Measurements from ENCODE around the gene LAMTOR1. TPM values are rescaled to one million over a fixed set of nuclear protein-coding genes. Genes with fewer than 3 reads are reported as not detected.
A peak's percentile ranks its signal among the peaks of the same experiment; 100 is the strongest.

The LAMTOR1 gene
- total RNA-seq, 1 donor from 2014 or later: 65.8 TPM

- Histone ChIP-seq H3K27ac (ENCODE audit: low read depth, low read length) (no peak overlapping the region), H3K4me2 (ENCODE audit: low read length) (no peak overlapping the region), H3K9me3 (ENCODE audit: insufficient read depth, low read depth, low read length) (no peaks in the 10 kb centered on the region), H3K9ac (ENCODE audit: low read length) (no peak overlapping the region), H2AFZ (ENCODE audit: low read depth, low read length) (no peak overlapping the region), H3K4me1 (ENCODE audit: insufficient read depth, low read length) (peaks cover 16% of the 10 kb centered on the region), H3K27me3 (ENCODE audit: insufficient read depth, low read length) (no peaks in the 10 kb centered on the region), H3K36me3 (ENCODE audit: insufficient read depth, low read length) (peaks cover 7% of the 10 kb centered on the region), H3K79me2 (ENCODE audit: insufficient read depth, low read length) (peaks cover 18% of the 10 kb centered on the region), H4K20me1 (ENCODE audit: insufficient read depth, low read length) (no peaks in the 10 kb centered on the region), H3K4me3 (ENCODE audit: insufficient read depth, low read depth, low read length) (no peak overlapping the region)
- H3K4me3 Mint-ChIP-seq (ENCODE audit: unreplicated experiment): no peak overlapping the region
- H3K27ac Mint-ChIP-seq (ENCODE audit: unreplicated experiment): no peak overlapping the region
- FAIRE-seq (no peak), DNase-seq (ENCODE audit: low read depth) (no peak)
- TF ChIP-seq EZH2 (IDR thresholded peaks at IDR 0.05; ENCODE audit: insufficient read depth, low read length): no peak
- TF ChIP-seq CTCF (IDR thresholded peaks at IDR 0.05; ENCODE audit: insufficient read depth, low read depth, low read length): no peak
- H3K4me1 Mint-ChIP-seq (ENCODE audit: low read depth, unreplicated experiment): peaks cover 10% of the 10 kb centered on the region
- H3K27me3 Mint-ChIP-seq (ENCODE audit: low read depth, unreplicated experiment): no peaks in the 10 kb centered on the region
- no peaks in the 10 kb centered on the region for H3K9me3 Mint-ChIP-seq (ENCODE audit: unreplicated experiment)
- no peaks in the 10 kb centered on the region for H3K36me3 Mint-ChIP-seq (ENCODE audit: low read depth, unreplicated experiment)
Measured at GRCh38 chr11:72083414-72083813, 19.7 kb downstream of the LAMTOR1 start.

GRCh38 chr11:72081821-72082453, 21.2 kb downstream of the LAMTOR1 start:
- Histone ChIP-seq H3K79me2 (ENCODE audit: insufficient read depth, low read length) (peaks cover 32% of the 10 kb centered on the region), H3K4me3 (ENCODE audit: insufficient read depth, low read depth, low read length) (no peak overlapping the region), H3K36me3 (ENCODE audit: insufficient read depth, low read length) (no peaks in the 10 kb centered on the region), H2AFZ (ENCODE audit: low read depth, low read length) (no peak overlapping the region), H3K4me1 (ENCODE audit: insufficient read depth, low read length) (peaks cover 22% of the 10 kb centered on the region), H4K20me1 (ENCODE audit: insufficient read depth, low read length) (no peaks in the 10 kb centered on the region), H3K27me3 (ENCODE audit: insufficient read depth, low read length) (no peaks in the 10 kb centered on the region), H3K27ac (ENCODE audit: low read depth, low read length) (no peak overlapping the region), H3K4me2 (ENCODE audit: low read length) (no peak overlapping the region), H3K9ac (ENCODE audit: low read length) (no peak overlapping the region), H3K9me3 (ENCODE audit: insufficient read depth, low read depth, low read length) (no peaks in the 10 kb centered on the region)
- Mint-ChIP-seq H3K27ac (ENCODE audit: unreplicated experiment) (peak overlapping the region; percentile 82), H3K27me3 (ENCODE audit: low read depth, unreplicated experiment) (no peaks in the 10 kb centered on the region), H3K9me3 (ENCODE audit: unreplicated experiment) (no peaks in the 10 kb centered on the region), H3K4me3 (ENCODE audit: unreplicated experiment) (peak overlapping the region; percentile 78), H3K36me3 (ENCODE audit: low read depth, unreplicated experiment) (no peaks in the 10 kb centered on the region), H3K4me1 (ENCODE audit: low read depth, unreplicated experiment) (peaks cover 11% of the 10 kb centered on the region)
- TF ChIP-seq CTCF (IDR thresholded peaks at IDR 0.05; ENCODE audit: insufficient read depth, low read depth, low read length) (no peak), EZH2 (IDR thresholded peaks at IDR 0.05; ENCODE audit: insufficient read depth, low read length) (no peak)
- DNase-seq (ENCODE audit: low read depth) (no peak), FAIRE-seq (no peak)

GRCh38 chr11:72081184-72081644, 21.9 kb downstream of the LAMTOR1 start:
- Mint-ChIP-seq H3K4me1 (ENCODE audit: low read depth, unreplicated experiment) (peaks cover 11% of the 10 kb centered on the region), H3K9me3 (ENCODE audit: unreplicated experiment) (no peaks in the 10 kb centered on the region)
- no peaks in the 10 kb centered on the region for H3K27me3 ChIP-seq (ENCODE audit: insufficient read depth, low read length)

More at GRCh38 chr11:72081184-72081644, 21.9 kb downstream of the LAMTOR1 start:
- Mint-ChIP-seq H3K27me3 (ENCODE audit: low read depth, unreplicated experiment) (no peaks in the 10 kb centered on the region), H3K36me3 (ENCODE audit: low read depth, unreplicated experiment) (no peaks in the 10 kb centered on the region), H3K4me3 (ENCODE audit: unreplicated experiment) (peak overlapping the region; percentile 91), H3K27ac (ENCODE audit: unreplicated experiment) (peak overlapping the region; percentile 82)
- Histone ChIP-seq H3K4me1 (ENCODE audit: insufficient read depth, low read length) (peaks cover 22% of the 10 kb centered on the region), H3K79me2 (ENCODE audit: insufficient read depth, low read length) (peaks cover 39% of the 10 kb centered on the region), H3K9ac (ENCODE audit: low read length) (peak overlapping the region; percentile 85), H3K36me3 (ENCODE audit: insufficient read depth, low read length) (no peaks in the 10 kb centered on the region), H3K4me3 (ENCODE audit: insufficient read depth, low read depth, low read length) (peak overlapping the region; percentile 65), H3K4me2 (ENCODE audit: low read length) (peak overlapping the region; percentile 95), H4K20me1 (ENCODE audit: insufficient read depth, low read length) (no peaks in the 10 kb centered on the region), H2AFZ (ENCODE audit: low read depth, low read length) (peak overlapping the region; percentile 93), H3K9me3 (ENCODE audit: insufficient read depth, low read depth, low read length) (no peaks in the 10 kb centered on the region), H3K27ac (ENCODE audit: low read depth, low read length) (peak overlapping the region; percentile 85)
- FAIRE-seq (no peak), DNase-seq (ENCODE audit: low read depth) (no peak)
- no peak for TF ChIP-seq CTCF (IDR thresholded peaks at IDR 0.05; ENCODE audit: insufficient read depth, low read depth, low read length)
- no peak for TF ChIP-seq EZH2 (IDR thresholded peaks at IDR 0.05; ENCODE audit: insufficient read depth, low read length)
